K562 (cell line): ENCODE measurements around the gene MADD. TPM values are rescaled to one million over a fixed set of nuclear protein-coding genes. Genes with fewer than 3 reads are reported as not detected.

ENCODE experiments used
- ATAC-seq: fragments of 200-7000 bp; cut with Tn5 transposase; 3 replicates; pipeline ENCODE4 v1.9.1; 2020; ENCODE audit warnings: moderate library complexity
- BruUV-seq: library from RNA; stranded (reverse); fragments of 400-500 nt; replicated peaks from 2 replicates; lab custom pipeline; 2021; lab: Mats Ljungman, UMichigan
- CTCF ChIA-PET: fragments of 300-600 bp; formaldehyde crosslinking; extraction: SDS; loops from one replicate; lab custom pipeline; 2021; ENCODE audit warnings: low intra/inter-chr PET ratio; lab: Yijun Ruan, JAX
- POLR2A ChIA-PET: fragments of 300-600, 350-650 bp; sonication (Branson Sonifier 250); formaldehyde crosslinking; extraction: SDS; loops from one replicate; lab custom pipeline; 2021; ENCODE audit warnings: antibody characterized with exemption, inconsistent platforms; lab: Yijun Ruan, JAX
- DNase-seq, 4 experiments: peaks; one replicate each; pipeline versions ENCODE4 v3.0.0 to v3.0.0-alpha.2; 2011 to 2018; ENCODE audit warnings: low spot score in 3 of 4, mixed read lengths in 3 of 4; ENCODE audit errors: extremely low read depth in 1 of 4
- FAIRE-seq: peaks from 2 replicates; lab custom pipeline; 2011; peaks lifted over from hg19 to GRCh38; lab: Jason Lieb, UNC
- H2AFZ ChIP-seq: 2 replicates; pipeline ENCODE4 v1.6.0; 2011; ENCODE audit warnings: low read depth, low read length, control low read depth, inconsistent platforms
- H3K27ac ChIP-seq: fragments of 200-600 bp; 3 replicates; pipeline ENCODE4 v1.8.0; 2011; ENCODE audit warnings: low read depth, mild to moderate bottlenecking, control low read depth, inconsistent platforms, low read length, moderate library complexity, mixed read lengths; ENCODE audit errors: extremely low read depth
- H3K27me3 ChIP-seq, 2 experiments: fragments of 300-600 bp in 1 of 2; 2 replicates in 1 of 2; 3 replicates in 1 of 2; pipeline versions ENCODE4 v1.6.0 to v1.8.0; 2011; ENCODE audit warnings: inconsistent platforms in 2 of 2, low read length in 2 of 2, mild to moderate bottlenecking in 1 of 2, mixed read lengths in 1 of 2, moderate library complexity in 1 of 2; ENCODE audit not compliant: control insufficient read depth in 2 of 2, insufficient read depth in 2 of 2
- H3K36me3 ChIP-seq: fragments of 300-600 bp; 3 replicates; pipeline ENCODE4 v1.8.0; 2011; ENCODE audit warnings: mild to moderate bottlenecking, low read length, inconsistent platforms; ENCODE audit not compliant: control insufficient read depth, insufficient read depth
- H3K4me1 ChIP-seq, 2 experiments: fragments of 200-600 bp in 1 of 2; replicated peaks in 1 of 2; 2 replicates in 1 of 2; 3 replicates in 1 of 2; pipeline versions ENCODE4 v1.5.1 to v1.8.0; 2011; ENCODE audit warnings: inconsistent platforms in 2 of 2, low read length in 2 of 2, mild to moderate bottlenecking in 1 of 2, mixed read lengths in 1 of 2, moderate library complexity in 1 of 2; ENCODE audit not compliant: control insufficient read depth in 2 of 2, insufficient read depth in 2 of 2
- H3K4me2 ChIP-seq: 2 replicates; pipeline ENCODE4 v1.6.1; 2011; ENCODE audit warnings: low read length, control low read depth, inconsistent platforms, mixed read lengths; ENCODE audit not compliant: insufficient read depth
- H3K4me3 ChIP-seq: fragments of 200-600 bp; sonication (generic), shearing (Covaris generic); 2 replicates; pipeline ENCODE4 v1.5.1; 2016; ENCODE audit warnings: control low read depth, inconsistent platforms
- H3K79me2 ChIP-seq: fragments of 200-600 bp; 3 replicates; pipeline ENCODE4 v1.8.0; 2011; ENCODE audit warnings: low read length, inconsistent platforms; ENCODE audit not compliant: control insufficient read depth, insufficient read depth
- H3K9ac ChIP-seq, 2 experiments: 2 replicates each; pipeline versions ENCODE4 v1.6.0 to v1.6.1; 2011; ENCODE audit warnings: low read depth in 2 of 2, low read length in 2 of 2, control low read depth in 1 of 2, inconsistent platforms in 1 of 2, mild to moderate bottlenecking in 1 of 2, mixed read lengths in 1 of 2; ENCODE audit not compliant: insufficient read depth in 1 of 2
- H3K9me1 ChIP-seq: one replicate; pipeline ENCODE4 v1.6.0; 2011; ENCODE audit warnings: inconsistent platforms, mild to moderate bottlenecking, low read length, moderate library complexity; ENCODE audit not compliant: control insufficient read depth, insufficient read depth
- H3K9me3 ChIP-seq: replicated peaks from 2 replicates; pipeline ENCODE4 v1.5.1; 2011; ENCODE audit warnings: low read depth, low read length, inconsistent platforms; ENCODE audit not compliant: control insufficient read depth, insufficient read depth
- H4K20me1 ChIP-seq: replicated peaks from 2 replicates; pipeline ENCODE4 v1.6.1; 2011; ENCODE audit warnings: low read length, inconsistent platforms, mixed read lengths; ENCODE audit not compliant: control insufficient read depth, insufficient read depth
- BRCA1 ChIP-seq, 2 experiments: fragments of 450-650 bp in 1 of 2; sonication (generic) in 1 of 2; formaldehyde crosslinking in 1 of 2; IDR thresholded peaks; 2 replicates each; pipeline versions ENCODE4 v1.5.0 to v1.6.1; 2017 to 2020; ENCODE audit warnings: mild to moderate bottlenecking in 1 of 2, missing genetic modification reagents in 1 of 2
- DNMT1 ChIP-seq: fragments of 450-650 bp; IDR thresholded peaks from 2 replicates; pipeline ENCODE4 v1.6.1; 2016; ENCODE audit warnings: antibody characterized with exemption, mild to moderate bottlenecking
- FOS ChIP-seq: IDR thresholded peaks from 3 replicates; pipeline ENCODE4 v1.6.1; 2011; ENCODE audit not compliant: insufficient read length; ENCODE audit errors: extremely low read depth
- KLF13 ChIP-seq: fragments of 450-650 bp; IDR thresholded peaks from 2 replicates; pipeline ENCODE4 v1.6.1; 2016; ENCODE audit warnings: missing genetic modification characterization, low read depth, mild to moderate bottlenecking, missing compliant biosample characterization, moderate library complexity, borderline replicate concordance
- NCOR1 ChIP-seq: fragments of 450-650 bp; IDR thresholded peaks from 2 replicates; pipeline ENCODE4 v1.6.1; 2016; ENCODE audit warnings: mild to moderate bottlenecking, moderate library complexity
- POLR2G ChIP-seq: fragments of 200-400 bp; formaldehyde crosslinking; IDR thresholded peaks from 2 replicates; pipeline ENCODE4 v1.6.1; 2017; ENCODE audit warnings: low read depth, mild to moderate bottlenecking, antibody characterized with exemption, low read length, moderate library complexity
- RBFOX2 ChIP-seq: fragments of 200-400 bp; formaldehyde crosslinking; IDR thresholded peaks from 2 replicates; pipeline ENCODE4 v1.6.1; 2017; ENCODE audit warnings: low read depth, mild to moderate bottlenecking, low read length, moderate library complexity
- SNIP1 ChIP-seq: fragments of 450-650 bp; IDR thresholded peaks from 2 replicates; pipeline ENCODE4 v1.7.1; 2017; ENCODE audit warnings: low read depth, mild to moderate bottlenecking
- THAP7 ChIP-seq: fragments of 250-450 bp; sonication (Bioruptor Pico); IDR thresholded peaks from 2 replicates; pipeline ENCODE4 v1.5.0; 2021
- ZNF174 ChIP-seq: fragments of 250-450 bp; sonication (Bioruptor Pico); IDR thresholded peaks from 2 replicates; pipeline ENCODE4 v1.4.0; 2020; ENCODE audit warnings: mild to moderate bottlenecking
- WGBS: fragments of 100-300 bp; shearing (Covaris generic); methylation state at CpG from one replicate; pipeline ENCODE4 v1.1.6; 2016; ENCODE audit warnings: low coverage, mixed read lengths; ENCODE audit not compliant: insufficient coverage; ENCODE audit errors: missing lambda C conversion rate; 5-methylcytosine and 5-hydroxymethylcytosine counted together
- in situ Hi-C: fragments of 300-500 bp; cut with MboI; formaldehyde crosslinking; loops from 4 replicates; pipeline ENCODE4 v1.15.0; 2018; ENCODE audit warnings: inconsistent platforms, mixed read lengths
- intact Hi-C: fragments of 100-400 bp; cut with micrococcal nuclease; formaldehyde crosslinking; loops from 2 replicates; pipeline ENCODE4 v1.14.2; 2022
- polyA plus RNA-seq, 8 experiments: library from polyadenylated mRNA; depleted of rRNA in 4 of 8; stranded (reverse) in 5 of 8; unstranded in 3 of 8; fragments of >200 nt; fragmentation: Nextera tagmentation in 2 of 8; fragmentation: Illumina TruSeq in 1 of 8; extraction: Ambion mirVana in 2 of 8; extraction: Trizol in 1 of 8; gene quantifications; 2 replicates each; pipeline versions ENCODE4 v1.2.1 to v1.2.3, GENCODE V29; 2011 to 2014; ENCODE audit warnings: inconsistent platforms in 1 of 8, missing spikeins in 1 of 8
- total RNA-seq, 7 experiments: library from RNA; depleted of rRNA in 6 of 7; stranded (reverse); fragments of >200 nt in 6 of 7; fragmentation: Illumina TruSeq in 2 of 7; extraction: Trizol in 2 of 7; gene quantifications; 2 replicates each; pipeline versions ENCODE4 v1.2.1 to v1.2.3, GENCODE V29; 2011 to 2021; ENCODE audit warnings: low replicate concordance in 1 of 7
- TF ChIP-seq, protein P1 (sequence below): fragments of 250-450 bp; sonication (Bioruptor Pico); IDR thresholded peaks from 2 replicates; pipeline ENCODE4 v1.8.0; 2021; ENCODE audit warnings: moderate library complexity, mild to moderate bottlenecking, inconsistent platforms
- TF ChIP-seq, protein P2 (sequence below), 2 experiments: fragments of 450-650 bp in 1 of 2; IDR thresholded peaks; 2 replicates each; pipeline ENCODE4 v1.6.1; 2011 to 2017; ENCODE audit warnings: low read depth in 2 of 2, antibody characterized with exemption in 1 of 2, borderline replicate concordance in 1 of 2, low read length in 1 of 2, mild to moderate bottlenecking in 1 of 2, mixed read lengths in 1 of 2; ENCODE audit not compliant: control insufficient read depth in 1 of 2

Gene MADD
- total and polyA plus RNA-seq, 9 of the 15 experiments (the other 6 are each of a cell fraction or from before 2014, with no cell fraction given), result 0.68 to 57.6 (median 33.6) TPM

GRCh38 chr11:47242596-47243192 is 27.2 kb upstream of the MADD start:
- no TSS peak for BruUV-seq
- H2AFZ ChIP-seq, result no peak overlapping the region
- H3K27me3 ChIP-seq, result no peaks in the 10 kb centered on the region
- FAIRE-seq, result no peak
- POLR2A ChIA-PET, result interaction anchor here (0.7 to 10.1 kb wide), 8 partner anchors 8 to 169 kb away, joined by 3 to 110 read pairs (median 4); partner anchors contain the start of gene DDB2
- WGBS, result 87% methylated on average over 20 of the region's 21 CpGs
- TF ChIP-seq DNMT1, result no peak
- no peak for TF ChIP-seq NCOR1
- TF ChIP-seq POLR2G, result peak; percentile 65; the same call in 1 of the 2 replicates
- TF ChIP-seq, protein P1, sequence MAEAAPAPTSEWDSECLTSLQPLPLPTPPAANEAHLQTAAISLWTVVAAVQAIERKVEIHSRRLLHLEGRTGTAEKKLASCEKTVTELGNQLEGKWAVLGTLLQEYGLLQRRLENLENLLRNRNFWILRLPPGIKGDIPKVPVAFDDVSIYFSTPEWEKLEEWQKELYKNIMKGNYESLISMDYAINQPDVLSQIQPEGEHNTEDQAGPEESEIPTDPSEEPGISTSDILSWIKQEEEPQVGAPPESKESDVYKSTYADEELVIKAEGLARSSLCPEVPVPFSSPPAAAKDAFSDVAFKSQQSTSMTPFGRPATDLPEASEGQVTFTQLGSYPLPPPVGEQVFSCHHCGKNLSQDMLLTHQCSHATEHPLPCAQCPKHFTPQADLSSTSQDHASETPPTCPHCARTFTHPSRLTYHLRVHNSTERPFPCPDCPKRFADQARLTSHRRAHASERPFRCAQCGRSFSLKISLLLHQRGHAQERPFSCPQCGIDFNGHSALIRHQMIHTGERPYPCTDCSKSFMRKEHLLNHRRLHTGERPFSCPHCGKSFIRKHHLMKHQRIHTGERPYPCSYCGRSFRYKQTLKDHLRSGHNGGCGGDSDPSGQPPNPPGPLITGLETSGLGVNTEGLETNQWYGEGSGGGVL, result no peak
- no peak for TF ChIP-seq ZNF174 (CRISPR knock-in tag)
- TF ChIP-seq FOS, result no peak
- no peak for TF ChIP-seq KLF13 (tag)
- no peak for TF ChIP-seq THAP7 (CRISPR knock-in tag)
- TF ChIP-seq, protein P2, sequence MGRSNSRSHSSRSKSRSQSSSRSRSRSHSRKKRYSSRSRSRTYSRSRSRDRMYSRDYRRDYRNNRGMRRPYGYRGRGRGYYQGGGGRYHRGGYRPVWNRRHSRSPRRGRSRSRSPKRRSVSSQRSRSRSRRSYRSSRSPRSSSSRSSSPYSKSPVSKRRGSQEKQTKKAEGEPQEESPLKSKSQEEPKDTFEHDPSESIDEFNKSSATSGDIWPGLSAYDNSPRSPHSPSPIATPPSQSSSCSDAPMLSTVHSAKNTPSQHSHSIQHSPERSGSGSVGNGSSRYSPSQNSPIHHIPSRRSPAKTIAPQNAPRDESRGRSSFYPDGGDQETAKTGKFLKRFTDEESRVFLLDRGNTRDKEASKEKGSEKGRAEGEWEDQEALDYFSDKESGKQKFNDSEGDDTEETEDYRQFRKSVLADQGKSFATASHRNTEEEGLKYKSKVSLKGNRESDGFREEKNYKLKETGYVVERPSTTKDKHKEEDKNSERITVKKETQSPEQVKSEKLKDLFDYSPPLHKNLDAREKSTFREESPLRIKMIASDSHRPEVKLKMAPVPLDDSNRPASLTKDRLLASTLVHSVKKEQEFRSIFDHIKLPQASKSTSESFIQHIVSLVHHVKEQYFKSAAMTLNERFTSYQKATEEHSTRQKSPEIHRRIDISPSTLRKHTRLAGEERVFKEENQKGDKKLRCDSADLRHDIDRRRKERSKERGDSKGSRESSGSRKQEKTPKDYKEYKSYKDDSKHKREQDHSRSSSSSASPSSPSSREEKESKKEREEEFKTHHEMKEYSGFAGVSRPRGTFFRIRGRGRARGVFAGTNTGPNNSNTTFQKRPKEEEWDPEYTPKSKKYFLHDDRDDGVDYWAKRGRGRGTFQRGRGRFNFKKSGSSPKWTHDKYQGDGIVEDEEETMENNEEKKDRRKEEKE (IDR thresholded peaks at IDR 0.05; ENCODE audit: borderline replicate concordance in 1 of 2, control insufficient read depth in 1 of 2, low read depth in 2 of 2, low read length in 1 of 2), result no peak
- no peak for TF ChIP-seq BRCA1 (IDR thresholded peaks at IDR 0.05)
- TF ChIP-seq BRCA1 (CRISPR knock-in tag; IDR thresholded peaks at IDR 0.05), result no peak
- no peak for TF ChIP-seq SNIP1
- TF ChIP-seq RBFOX2, result peak; percentile 59
- H3K79me2 ChIP-seq, result peaks cover 3% of the 10 kb centered on the region
- CTCF ChIA-PET, result no interaction called here
- intact Hi-C loops (no loop called here), in situ Hi-C loops (no loop called here)
- DNase-seq, result no peak
- no peak for ATAC-seq
- no peak overlapping the region for H3K27ac ChIP-seq
- no peaks in the 10 kb centered on the region for H3K9me1 ChIP-seq
- H3K4me2 ChIP-seq, result no peak overlapping the region
- H4K20me1 ChIP-seq, result no peaks in the 10 kb centered on the region; the same call in 1 of the 2 replicates
- H3K9ac ChIP-seq, result 0 out of 4 replicates have a peak overlapping the region, but pooled peaks of 1 of the 2 experiments have one; percentile 10
- H3K4me3 ChIP-seq, result no peak overlapping the region
- no peaks in the 10 kb centered on the region for H3K9me3 ChIP-seq
- H3K4me1 ChIP-seq, result peaks cover 5 to 12% of the 10 kb centered on the region in 2 experiments; a peak in 4 of 5 replicates
- peaks cover 76% of the 10 kb centered on the region; the same call in 2 of the 3 replicates for H3K36me3 ChIP-seq
